GM21526 (cell line): ENCODE data around the gene RNU6-7.

Source experiments
- ATAC-seq: cut with Tn5 transposase; IDR thresholded peaks from one replicate; pipeline ENCODE4 v1.9.1; 2021; ENCODE audit warnings: moderate library complexity; ENCODE audit not compliant: unreplicated experiment, low FRiP score

Gene RNU6-7

GRCh38 chr14:32203928-32204357 lies 2.1 kb downstream of the RNU6-7 start:
- no peak for ATAC-seq

GRCh38 chr14:32205554-32205953 lies 3.7 kb downstream of the RNU6-7 start:
- no peak for ATAC-seq

GRCh38 chr14:32205984-32206383 lies 4.1 kb downstream of the RNU6-7 start:
- peak; percentile 31 for ATAC-seq

GRCh38 chr14:32206552-32206951 lies 4.7 kb downstream of the RNU6-7 start:
- no peak for ATAC-seq

GRCh38 chr14:32208490-32208889 lies 6.6 kb downstream of the RNU6-7 start:
- no peak for ATAC-seq

GRCh38 chr14:32209471-32209870 lies 7.6 kb downstream of the RNU6-7 start:
- ATAC-seq: no peak

- no peak for ATAC-seq
Measured at GRCh38 chr14:32211068-32211404, 9.2 kb downstream of the RNU6-7 start.

- no peak for ATAC-seq
Measured at GRCh38 chr14:32212833-32213232, 11.0 kb downstream of the RNU6-7 start.

GRCh38 chr14:32217301-32217700 lies 15.5 kb downstream of the RNU6-7 start:
- no peak for ATAC-seq

GRCh38 chr14:32224737-32225377 lies 23.0 kb downstream of the RNU6-7 start:
- no peak for ATAC-seq

- no peak for ATAC-seq
Measured at GRCh38 chr14:32225378-32225920, 23.6 kb downstream of the RNU6-7 start.

- ATAC-seq: no peak
Measured at GRCh38 chr14:32226056-32226455, 24.2 kb downstream of the RNU6-7 start.

GRCh38 chr14:32230181-32230580 lies 28.3 kb downstream of the RNU6-7 start:
- ATAC-seq: no peak

GRCh38 chr14:32230695-32231280 lies 28.9 kb downstream of the RNU6-7 start:
- ATAC-seq: no peak

GRCh38 chr14:32232481-32232880 lies 30.6 kb downstream of the RNU6-7 start:
- ATAC-seq: no peak

- ATAC-seq: no peak
Measured at GRCh38 chr14:32233260-32233659, 31.4 kb downstream of the RNU6-7 start.

GRCh38 chr14:32244404-32244803 lies 42.6 kb downstream of the RNU6-7 start:
- ATAC-seq: no peak

GRCh38 chr14:32246751-32247150 lies 44.9 kb downstream of the RNU6-7 start:
- no peak for ATAC-seq

GRCh38 chr14:32249371-32249770 lies 47.5 kb downstream of the RNU6-7 start:
- ATAC-seq: no peak

- no peak for ATAC-seq
Measured at GRCh38 chr14:32249780-32250179, 47.9 kb downstream of the RNU6-7 start.

- ATAC-seq: no peak
Measured at GRCh38 chr14:32250681-32251080, 48.8 kb downstream of the RNU6-7 start.

GRCh38 chr14:32251530-32251929 lies 49.7 kb downstream of the RNU6-7 start:
- ATAC-seq: no peak
